Measurements from ENCODE around the gene TRAPPC10. TPM values are rescaled to one million over a fixed set of nuclear protein-coding genes. Genes with fewer than 3 reads are reported as not detected.
"Not testable (repeated sequence)": the region's sequence is repeated elsewhere in the genome, so short reads cannot be mapped to it uniquely, and the experiment has no call there.

TRAPPC10 gene
- total and polyA plus RNA-seq, 2 of the 8 experiments (the other 6 are each of a cell fraction or from before 2014, with no cell fraction given) = 18.5 to 29.8 TPM

GRCh38 chr21:44094832-44095231 is 82.7 kb downstream of the TRAPPC10 start (continued):
- TF ChIP-seq CEBPB (IDR thresholded peaks at IDR 0.05; ENCODE audit: low read depth, low read length) (no peak), JUN (IDR thresholded peaks at IDR 0.05; ENCODE audit: low read depth, low read length) (no peak), EP300 (IDR thresholded peaks at IDR 0.05; ENCODE audit: borderline replicate concordance in 1 of 2, low read depth in 2 of 2, low read length in 2 of 2) (no peak), EZH2 (IDR thresholded peaks at IDR 0.05; ENCODE audit: low read depth, low read length, severe bottlenecking) (no peak), SP2 (IDR thresholded peaks at IDR 0.05; ENCODE audit: low read length) (no peak)

GRCh38 chr21:44098507-44098906 is 86.4 kb downstream of the TRAPPC10 start:
- no CpG with 5 or more reads among the region's 6 CpGs for WGBS, 2 experiments (ENCODE audit: extremely low coverage in 1 of 2, insufficient coverage in 1 of 2, insufficient read length in 1 of 2, insufficient replicate concordance in 2 of 2, low coverage in 1 of 2, low lambda C conversion rate in 2 of 2, missing lambda C conversion rate in 1 of 2)

More at GRCh38 chr21:44098507-44098906, 86.4 kb downstream of the TRAPPC10 start:
- H2BK5ac ChIP-seq (ENCODE audit: low read depth, low read length); H3K4me3 ChIP-seq (ENCODE audit: extremely low read depth in 1 of 4, insufficient read depth in 2 of 4, low read depth in 3 of 4, low read length in 4 of 4); H3K36me3 ChIP-seq (ENCODE audit: control insufficient read depth in 2 of 4, insufficient read depth in 4 of 4, low read length in 3 of 4); H2BK20ac ChIP-seq (ENCODE audit: low read length); H4K91ac ChIP-seq (replicated peaks; ENCODE audit: insufficient read length, low read length); H2BK12ac ChIP-seq (ENCODE audit: low read depth, low read length); H3K27ac ChIP-seq (ENCODE audit: low read depth, low read length); H3K14ac ChIP-seq (ENCODE audit: insufficient read length); H3K27me3 ChIP-seq (replicated peaks in 1 of 4; ENCODE audit: control insufficient read depth in 3 of 4, extremely low read depth in 1 of 4, insufficient read depth in 3 of 4, low read length in 3 of 4); H3K79me1 ChIP-seq (ENCODE audit: low read depth, low read length); H2BK15ac ChIP-seq (ENCODE audit: low read length); H2BK120ac ChIP-seq (replicated peaks; ENCODE audit: low read depth, low read length); DNase-seq (ENCODE audit: low read depth in 1 of 2, low spot score in 2 of 2); H3K4me1 ChIP-seq (replicated peaks in 1 of 4; ENCODE audit: control insufficient read depth in 3 of 4, insufficient read depth in 4 of 4, low read length in 3 of 4); H3K23ac ChIP-seq (ENCODE audit: insufficient read length); H3K4ac ChIP-seq (replicated peaks; ENCODE audit: insufficient read length, low read depth, low read length); H3K9ac ChIP-seq (replicated peaks in 1 of 4; ENCODE audit: extremely low read depth in 1 of 4, low read depth in 3 of 4, low read length in 3 of 4); H3K23me2 ChIP-seq (ENCODE audit: low read depth, low read length); H2AK5ac ChIP-seq (ENCODE audit: low read depth, low read length); H4K20me1 ChIP-seq (replicated peaks in 1 of 2; ENCODE audit: control insufficient read depth in 1 of 2, insufficient read depth in 2 of 2, low read length in 2 of 2); CTCF ChIA-PET (ENCODE audit: partially characterized antibody); FAIRE-seq; H3K56ac ChIP-seq (replicated peaks; ENCODE audit: insufficient read length, low read depth, low read length); POLR2A ChIA-PET (ENCODE audit: partially characterized antibody); H3K9me3 ChIP-seq (ENCODE audit: insufficient read depth in 2 of 2, low read depth in 1 of 2, low read length in 1 of 2); H2AFZ ChIP-seq (ENCODE audit: low read length); H4K5ac ChIP-seq (ENCODE audit: insufficient read length, low read depth, low read length); H4K8ac ChIP-seq (ENCODE audit: extremely low read depth, insufficient read depth, low read length); H3K18ac ChIP-seq (ENCODE audit: extremely low read depth, low read length); H3K4me2 ChIP-seq (ENCODE audit: insufficient read depth in 1 of 2, low read depth in 2 of 2, low read length in 2 of 2); H3K79me2 ChIP-seq (ENCODE audit: control insufficient read depth in 1 of 2, insufficient read depth in 2 of 2, low read length in 2 of 2): not testable (repeated sequence)
